Stomach (tissue), 9 donors: ENCODE results near the gene SORCS3. TPM values are rescaled to one million over a fixed set of nuclear protein-coding genes. Genes with fewer than 3 reads are reported as not detected.
A peak's percentile ranks its signal among the peaks of the same experiment; 100 is the strongest.

Source experiments
- DNase-seq, 2 donors: peaks; one replicate each; pipeline versions ENCODE4 v3.0.0 to v3.0.0-alpha.2; 2013 to 2019
- H3K27ac ChIP-seq, 5 donors: fragments of 200-600 bp in 4 of 5; sonication (generic) in 4 of 5; one replicate each; pipeline ENCODE4 v1.5.1; 2013 to 2019; ENCODE audit warnings: mild to moderate bottlenecking in 1 of 5, moderate library complexity in 1 of 5
- H3K27me3 ChIP-seq, 3 donors: fragments of 200-600 bp; sonication (generic); one replicate each; pipeline ENCODE4 v1.5.1; 2017 to 2019; ENCODE audit warnings: mixed run types in 1 of 3
- H3K36me3 ChIP-seq, 4 donors: fragments of 200-600 bp; sonication (generic); 1 replicate in 3 of 4; 2 replicates in 1 of 4; pipeline ENCODE4 v1.5.1; 2016 to 2019
- H3K4me1 ChIP-seq, 4 donors: fragments of 200-600 bp; sonication (generic); one replicate each; pipeline ENCODE4 v1.5.1; 2016 to 2019
- H3K4me3 ChIP-seq, 4 donors: fragments of 200-600 bp; sonication (generic) in 3 of 4; one replicate each; pipeline ENCODE4 v1.5.1; 2016 to 2019; ENCODE audit warnings: mild to moderate bottlenecking in 1 of 4
- H3K9me3 ChIP-seq, 4 donors: fragments of 200-600 bp; sonication (generic); one replicate each; pipeline ENCODE4 v1.5.1; 2016 to 2019
- CTCF ChIP-seq, 7 experiments: fragments of 450-650 bp in 4 of 7; fragments of 200-600 bp in 3 of 7; sonication (generic) in 3 of 7; IDR thresholded peaks; one replicate each; pipeline ENCODE4 v1.5.1; 2016 to 2019; ENCODE audit warnings: antibody characterized with exemption in 7 of 7, control low read depth in 2 of 7, mild to moderate bottlenecking in 1 of 7
- EP300 ChIP-seq: sonication (generic); formaldehyde crosslinking; IDR thresholded peaks from one replicate; pipeline ENCODE4 v1.6.1; 2017; ENCODE audit warnings: antibody characterized with exemption
- POLR2A ChIP-seq, 4 donors: fragments of 450-650 bp; IDR thresholded peaks; one replicate each; pipeline ENCODE4 v1.6.1; 2016; ENCODE audit warnings: antibody characterized with exemption in 4 of 4, control low read depth in 2 of 4, mild to moderate bottlenecking in 1 of 4, moderate library complexity in 1 of 4
- POLR2AphosphoS5 ChIP-seq, 3 donors: sonication (generic); formaldehyde crosslinking; IDR thresholded peaks; one replicate each; pipeline ENCODE4 v1.6.1; 2016; ENCODE audit warnings: antibody characterized with exemption in 3 of 3
- WGBS, 5 donors: extraction: QIAGEN DNeasy Blood & Tissue Kit in 3 of 5; methylation state at CpG; one replicate each; pipeline versions ENCODE4 v1.1.5 to v1.1.7; 2013 to 2018; 5-methylcytosine and 5-hydroxymethylcytosine counted together
- intact Hi-C: fragments of 100-400 bp; cut with DNase I; formaldehyde crosslinking; loops from one replicate; pipeline ENCODE4 v1.15.1; 2023; ENCODE audit warnings: low total_unique reads
- polyA plus RNA-seq, 3 donors: library from polyadenylated mRNA; stranded (reverse); fragments of 200-250 nt; gene quantifications; one replicate each; pipeline ENCODE4 v1.2.3, GENCODE V29; 2013
- total RNA-seq, 5 donors: library from RNA; depleted of rRNA; stranded (reverse); fragments of >200 nt; gene quantifications; one replicate each; pipeline versions ENCODE4 v1.1.0 to v1.2.3, GENCODE V29; 2014 to 2016
- donor health status: healthy with polysubstance abuse.
- donor health status: Bipolar disorder and iron deficiency.
- donor health status: healthy.

The SORCS3 gene
- total and polyA plus RNA-seq, 8 donors: 0.06 to 2.6 (median 0.20) TPM; not detected in 4

- Histone ChIP-seq H3K4me1 (no peaks in the 10 kb centered on the region), H3K27me3 (no peaks in the 10 kb centered on the region), H3K4me3 (no peak overlapping the region), H3K36me3 (no peaks in the 10 kb centered on the region), H3K9me3 (peaks cover 0 to 29% (median 20%) of the 10 kb centered on the region in 4 donors), H3K27ac (no peak overlapping the region)
- 45 to 59% (median 53%) methylated on average over 6 of the region's 6 CpGs for WGBS, 5 donors
- TF ChIP-seq EP300 (no peak), CTCF (IDR thresholded peaks at IDR 0.05) (no peak), POLR2AphosphoS5 (IDR thresholded peaks at IDR 0.05) (no peak), POLR2A (IDR thresholded peaks at IDR 0.05) (no peak)
- DNase-seq: no peak
- intact Hi-C loops: no loop called here
Observed at GRCh38 chr10:104612571-104613205, 28.4 kb upstream of the SORCS3 start.

- TF ChIP-seq POLR2A (IDR thresholded peaks at IDR 0.05) (no peak), CTCF (IDR thresholded peaks at IDR 0.05) (no peak), EP300 (no peak), POLR2AphosphoS5 (IDR thresholded peaks at IDR 0.05) (no peak)
- peaks cover 0 to 5% (median 0%) of the 10 kb centered on the region in 3 donors for H3K27me3 ChIP-seq
- WGBS, 5 donors: 84 to 91% (median 88%) methylated on average over 2 of the region's 2 CpGs
- no peak overlapping the region for H3K27ac ChIP-seq
- peaks cover 0 to 22% (median 14%) of the 10 kb centered on the region in 4 donors for H3K9me3 ChIP-seq
- intact Hi-C loops: no loop called here
- H3K4me1 ChIP-seq: no peaks in the 10 kb centered on the region
- no peak overlapping the region for H3K4me3 ChIP-seq
- H3K36me3 ChIP-seq: no peaks in the 10 kb centered on the region
- no peak for DNase-seq
Observed at GRCh38 chr10:104613406-104613805, 27.7 kb upstream of the SORCS3 start.

GRCh38 chr10:104614245-104614831, 26.8 kb upstream of the SORCS3 start:
- Histone ChIP-seq H3K4me3 (no peak overlapping the region), H3K27ac (no peak overlapping the region), H3K9me3 (peaks cover 0 to 15% (median 9%) of the 10 kb centered on the region in 4 donors), H3K27me3 (peaks cover 0 to 9% (median 0%) of the 10 kb centered on the region in 3 donors), H3K36me3 (no peaks in the 10 kb centered on the region), H3K4me1 (no peaks in the 10 kb centered on the region)
- intact Hi-C loops: no loop called here
- 67 to 78% (median 76%) methylated on average over 6 of the region's 6 CpGs for WGBS, 5 donors
- TF ChIP-seq CTCF (IDR thresholded peaks at IDR 0.05): peak in 2 of 7 experiments; percentile 21 to 25
- TF ChIP-seq POLR2A (IDR thresholded peaks at IDR 0.05): no peak
- peak in 1 of 2 donors; percentile 16 for DNase-seq

GRCh38 chr10:104615136-104615535, 26.0 kb upstream of the SORCS3 start:
- Histone ChIP-seq H3K27ac (no peak overlapping the region), H3K4me1 (no peaks in the 10 kb centered on the region), H3K9me3 (peaks cover 0 to 15% (median 8%) of the 10 kb centered on the region in 4 donors), H3K4me3 (no peak overlapping the region), H3K36me3 (no peaks in the 10 kb centered on the region), H3K27me3 (peaks cover 0 to 9% (median 0%) of the 10 kb centered on the region in 3 donors)
- DNase-seq: no peak
- no peak for TF ChIP-seq POLR2A (IDR thresholded peaks at IDR 0.05)
- TF ChIP-seq CTCF (IDR thresholded peaks at IDR 0.05): no peak
- TF ChIP-seq POLR2AphosphoS5 (IDR thresholded peaks at IDR 0.05): no peak
- no peak for TF ChIP-seq EP300
- intact Hi-C loops: no loop called here
- 69 to 87% (median 78%) methylated on average over 2 of the region's 2 CpGs for WGBS, 5 donors
